Thyroid gland (tissue), 4 donors: ENCODE results near the gene MARK2.

Experiments used
- POLR2A ChIP-seq, 2 donors: fragments of 450-650 bp; IDR thresholded peaks; one replicate each; pipeline ENCODE4 v1.6.1; 2017; ENCODE audit warnings: antibody characterized with exemption in 2 of 2, mild to moderate bottlenecking in 2 of 2, moderate library complexity in 1 of 2
- TF ChIP-seq, protein P1 (sequence below), 6 experiments: fragments of 200-600 bp in 3 of 6; fragments of 450-650 bp in 3 of 6; sonication (generic) in 3 of 6; IDR thresholded peaks; one replicate each; pipeline ENCODE4 v1.5.1; 2016 to 2019; ENCODE audit warnings: antibody characterized with exemption in 6 of 6, mild to moderate bottlenecking in 2 of 6, inconsistent platforms in 1 of 6, moderate library complexity in 1 of 6

DNA sequence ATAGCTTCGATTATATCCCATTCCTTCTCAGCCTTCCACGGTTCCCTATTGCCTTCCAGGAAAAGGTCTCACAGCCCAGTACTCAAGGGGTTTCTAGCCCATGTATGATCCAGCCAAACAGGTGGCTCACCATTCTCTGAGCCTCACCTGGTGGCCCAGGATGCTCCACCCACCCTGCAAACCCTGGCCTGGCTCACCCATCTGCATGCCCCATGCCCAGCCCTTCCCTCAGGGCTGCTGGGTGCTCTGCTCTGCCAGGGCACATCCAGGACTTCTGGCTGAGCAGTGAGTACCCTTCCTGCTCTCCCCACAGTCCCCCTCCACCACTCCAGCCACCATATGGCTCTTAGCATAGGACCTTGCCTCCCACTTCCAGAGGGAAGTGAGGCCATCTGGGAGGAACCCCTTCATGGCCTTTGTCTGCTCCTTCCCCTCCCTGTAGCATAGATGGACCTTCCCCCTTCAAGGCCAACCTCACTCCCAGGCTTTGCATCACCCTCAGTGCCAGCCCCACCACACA, 83.8 kb downstream of the MARK2 start:
- TF ChIP-seq POLR2A (IDR thresholded peaks at IDR 0.05) = no peak
- TF ChIP-seq, protein P1, sequence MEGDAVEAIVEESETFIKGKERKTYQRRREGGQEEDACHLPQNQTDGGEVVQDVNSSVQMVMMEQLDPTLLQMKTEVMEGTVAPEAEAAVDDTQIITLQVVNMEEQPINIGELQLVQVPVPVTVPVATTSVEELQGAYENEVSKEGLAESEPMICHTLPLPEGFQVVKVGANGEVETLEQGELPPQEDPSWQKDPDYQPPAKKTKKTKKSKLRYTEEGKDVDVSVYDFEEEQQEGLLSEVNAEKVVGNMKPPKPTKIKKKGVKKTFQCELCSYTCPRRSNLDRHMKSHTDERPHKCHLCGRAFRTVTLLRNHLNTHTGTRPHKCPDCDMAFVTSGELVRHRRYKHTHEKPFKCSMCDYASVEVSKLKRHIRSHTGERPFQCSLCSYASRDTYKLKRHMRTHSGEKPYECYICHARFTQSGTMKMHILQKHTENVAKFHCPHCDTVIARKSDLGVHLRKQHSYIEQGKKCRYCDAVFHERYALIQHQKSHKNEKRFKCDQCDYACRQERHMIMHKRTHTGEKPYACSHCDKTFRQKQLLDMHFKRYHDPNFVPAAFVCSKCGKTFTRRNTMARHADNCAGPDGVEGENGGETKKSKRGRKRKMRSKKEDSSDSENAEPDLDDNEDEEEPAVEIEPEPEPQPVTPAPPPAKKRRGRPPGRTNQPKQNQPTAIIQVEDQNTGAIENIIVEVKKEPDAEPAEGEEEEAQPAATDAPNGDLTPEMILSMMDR (IDR thresholded peaks at IDR 0.05) = no peak
